Measurements from ENCODE around the gene PCGF1. TPM values are rescaled to one million over a fixed set of nuclear protein-coding genes. Genes with fewer than 3 reads are reported as not detected.

The PCGF1 gene
- total and polyA plus RNA-seq, 2 of the 13 experiments (the other 11 are each of a cell fraction or from before 2014, with no cell fraction given) = 20.4 to 22.6 TPM

DNA sequence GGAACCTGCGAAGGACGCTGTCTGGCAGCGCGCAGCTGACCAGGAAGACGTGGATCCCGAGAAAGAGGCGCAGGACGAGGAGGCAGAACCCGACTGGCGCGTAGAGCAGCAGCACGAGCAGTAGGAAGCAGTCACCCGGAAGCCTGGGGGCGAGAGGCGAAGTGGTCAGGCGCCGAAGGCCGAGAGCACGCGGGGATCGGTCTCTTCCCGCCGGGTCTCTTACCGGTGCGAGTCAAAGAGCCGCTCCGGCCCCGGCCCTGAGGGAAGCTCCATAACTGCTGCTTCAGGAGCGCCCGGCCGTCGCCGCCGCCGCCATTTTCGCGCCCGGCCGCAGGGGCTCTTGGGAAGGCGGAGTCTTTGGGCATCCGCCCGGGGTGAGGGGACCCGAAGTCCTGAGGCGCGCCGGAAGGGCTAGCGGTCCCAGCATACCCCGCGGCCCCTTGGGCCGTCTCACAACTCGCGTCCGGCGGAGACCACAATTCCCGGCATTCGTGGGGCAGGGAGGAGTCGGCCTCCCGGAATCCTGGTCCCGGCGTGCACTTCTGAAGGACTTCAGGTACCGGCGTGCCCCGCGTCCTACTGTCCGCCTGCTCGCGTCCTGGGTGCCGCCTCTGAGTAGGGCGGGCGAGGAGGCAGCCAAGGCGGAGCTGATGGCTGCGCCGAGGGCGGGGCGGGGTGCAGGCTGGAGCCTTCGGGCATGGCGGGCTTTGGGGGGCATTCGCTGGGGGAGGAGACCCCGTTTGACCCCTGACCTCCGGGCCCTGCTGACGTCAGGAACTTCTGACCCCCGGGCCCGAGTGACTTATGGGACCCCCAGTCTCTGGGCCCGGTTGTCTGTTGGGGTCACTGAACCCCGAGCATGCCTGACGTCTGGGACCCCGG lies 22.1 kb upstream of the PCGF1 start, which contains the start of the genes AUP1 and HTRA2 (continued):
- TF ChIP-seq SNAI1 (CRISPR knock-in tag; IDR thresholded peaks at IDR 0.05; ENCODE audit: borderline replicate concordance) = 0 out of 2 replicates have a peak, but pooled peaks have one; percentile 90
- TF ChIP-seq KLF11 (CRISPR knock-in tag; IDR thresholded peaks at IDR 0.05) = no peak
- peak; percentile 44 for TF ChIP-seq ZNF781 (CRISPR knock-in tag; IDR thresholded peaks at IDR 0.05; ENCODE audit: borderline replicate concordance, not compliant biosample characterization)
- TF ChIP-seq SATB2 (CRISPR knock-in tag; IDR thresholded peaks at IDR 0.05) = no peak
- no peak for TF ChIP-seq PTBP1 (IDR thresholded peaks at IDR 0.05; ENCODE audit: low read depth, low read length, poor library complexity, severe bottlenecking)
- TF ChIP-seq ZNF567 (CRISPR knock-in tag; IDR thresholded peaks at IDR 0.05; ENCODE audit: borderline replicate concordance) = no peak
- no peak for TF ChIP-seq MATR3 (CRISPR knock-in tag; IDR thresholded peaks at IDR 0.05)
- TF ChIP-seq, protein P1, sequence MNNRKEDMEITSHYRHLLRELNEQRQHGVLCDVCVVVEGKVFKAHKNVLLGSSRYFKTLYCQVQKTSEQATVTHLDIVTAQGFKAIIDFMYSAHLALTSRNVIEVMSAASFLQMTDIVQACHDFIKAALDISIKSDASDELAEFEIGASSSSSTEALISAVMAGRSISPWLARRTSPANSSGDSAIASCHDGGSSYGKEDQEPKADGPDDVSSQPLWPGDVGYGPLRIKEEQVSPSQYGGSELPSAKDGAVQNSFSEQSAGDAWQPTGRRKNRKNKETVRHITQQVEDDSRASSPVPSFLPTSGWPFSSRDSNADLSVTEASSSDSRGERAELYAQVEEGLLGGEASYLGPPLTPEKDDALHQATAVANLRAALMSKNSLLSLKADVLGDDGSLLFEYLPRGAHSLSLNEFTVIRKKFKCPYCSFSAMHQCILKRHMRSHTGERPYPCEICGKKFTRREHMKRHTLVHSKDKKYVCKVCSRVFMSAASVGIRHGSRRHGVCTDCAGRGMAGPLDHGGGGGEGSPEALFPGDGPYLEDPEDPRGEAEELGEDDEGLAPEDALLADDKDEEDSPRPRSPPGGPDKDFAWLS (CRISPR knock-in tag; IDR thresholded peaks at IDR 0.05; ENCODE audit: borderline replicate concordance) = no peak
- peak; percentile 88 for TF ChIP-seq SP4 (CRISPR knock-in tag; IDR thresholded peaks at IDR 0.05)
- no peak for TF ChIP-seq ZNF878 (CRISPR knock-in tag; IDR thresholded peaks at IDR 0.05)
- TF ChIP-seq RFXANK (CRISPR knock-in tag; IDR thresholded peaks at IDR 0.05) = no peak
- TF ChIP-seq ZNF570 (CRISPR knock-in tag; IDR thresholded peaks at IDR 0.05; ENCODE audit: borderline replicate concordance) = 0 out of 2 replicates have a peak, but pooled peaks have one; percentile 24
- no peak for TF ChIP-seq AHR (CRISPR knock-in tag; IDR thresholded peaks at IDR 0.05)
- TF ChIP-seq ATF4 (CRISPR knock-in tag; IDR thresholded peaks at IDR 0.05) = no peak; a peak in 1 of 4 replicates
- TF ChIP-seq ZUFSP (CRISPR knock-in tag; IDR thresholded peaks at IDR 0.05; ENCODE audit: borderline replicate concordance) = no peak
- TF ChIP-seq ZNF253 (CRISPR knock-in tag; IDR thresholded peaks at IDR 0.05; ENCODE audit: borderline replicate concordance) = no peak
- TF ChIP-seq, protein P2, sequence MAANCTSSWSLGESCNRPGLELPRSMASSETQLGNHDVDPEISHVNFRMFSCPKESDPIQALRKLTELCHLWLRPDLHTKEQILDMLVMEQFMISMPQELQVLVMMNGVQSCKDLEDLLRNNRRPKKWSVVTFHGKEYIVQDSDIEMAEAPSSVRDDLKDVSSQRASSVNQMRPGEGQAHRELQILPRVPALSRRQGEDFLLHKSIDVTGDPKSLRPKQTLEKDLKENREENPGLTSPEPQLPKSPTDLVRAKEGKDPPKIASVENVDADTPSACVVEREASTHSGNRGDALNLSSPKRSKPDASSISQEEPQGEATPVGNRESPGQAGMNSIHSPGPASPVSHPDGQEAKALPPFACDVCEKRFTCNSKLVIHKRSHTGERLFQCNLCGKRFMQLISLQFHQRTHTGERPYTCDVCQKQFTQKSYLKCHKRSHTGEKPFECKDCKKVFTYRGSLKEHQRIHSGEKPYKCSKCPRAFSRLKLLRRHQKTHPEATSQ (CRISPR knock-in tag; IDR thresholded peaks at IDR 0.05; ENCODE audit: borderline replicate concordance) = no peak; the same call in 1 of the 2 replicates
- TF ChIP-seq ZSCAN29 (CRISPR knock-in tag; conservative IDR thresholded peaks at IDR 0.05) = peak; percentile 79; the same call in 1 of the 2 replicates
- no peak; the same call in none of the 2 replicates for TF ChIP-seq ZNF362 (CRISPR knock-in tag; IDR thresholded peaks at IDR 0.05; ENCODE audit: borderline replicate concordance)
- TF ChIP-seq ZNF3 (CRISPR knock-in tag; IDR thresholded peaks at IDR 0.05) = no peak
- TF ChIP-seq POLR2G (IDR thresholded peaks at IDR 0.05; ENCODE audit: low read depth, low read length) = peak; percentile 98
- no peak; the same call in none of the 2 replicates for TF ChIP-seq ZNF33B (CRISPR knock-in tag; IDR thresholded peaks at IDR 0.05)
